AG09319 (cell line): ENCODE measurements around the gene BOK.

Source experiments
- DNase-seq: peaks from one replicate; pipeline ENCODE4 v3.0.0-alpha.2; 2010; ENCODE audit warnings: low read depth; ENCODE audit errors: extremely low read depth
- CTCF ChIP-seq: IDR thresholded peaks from 2 replicates; pipeline ENCODE4 v1.5.1; 2011; ENCODE audit warnings: low read depth, mild to moderate bottlenecking, inconsistent platforms, low read length, moderate library complexity

The BOK gene

GRCh38 chr2:241601841-241602240 is 43.3 kb downstream of the BOK start:
- no peak for TF ChIP-seq CTCF
- no peak for DNase-seq

- no peak for TF ChIP-seq CTCF
- no peak for DNase-seq
These were observed 44.2 kb downstream of the BOK start for GRCh38 chr2:241602720-241603119.

- no peak for DNase-seq
- no peak for TF ChIP-seq CTCF
These were observed 45.1 kb downstream of the BOK start for GRCh38 chr2:241603686-241604085.

- no peak for TF ChIP-seq CTCF
These were observed 47.6 kb downstream of the BOK start for GRCh38 chr2:241606186-241606585.

GRCh38 chr2:241607162-241607885 is 48.8 kb downstream of the BOK start:
- no peak for TF ChIP-seq CTCF
- no peak for DNase-seq

More at GRCh38 chr2:241606186-241606585, 47.6 kb downstream of the BOK start:
- DNase-seq = no peak

GRCh38 chr2:241608881-241609280 is 50.3 kb downstream of the BOK start:
- DNase-seq = no peak
- no peak for TF ChIP-seq CTCF

- TF ChIP-seq CTCF = peak; percentile 27; the same call in 1 of the 2 replicates
- peak; percentile 40 for DNase-seq
These were observed 51.6 kb downstream of the BOK start for GRCh38 chr2:241609859-241610793.
